Measurements from ENCODE around the gene TGIF2.

- TF ChIP-seq CTCF (IDR thresholded peaks at IDR 0.05; ENCODE audit: extremely low read depth in 1 of 2, insufficient read depth in 1 of 2, low read depth in 1 of 2, low read length in 2 of 2): no peak
- TF ChIP-seq POLR2A (IDR thresholded peaks at IDR 0.05; ENCODE audit: low read depth, low read length): no peak
- no peak for TF ChIP-seq EZH2 (IDR thresholded peaks at IDR 0.05; ENCODE audit: borderline replicate concordance, low read depth, low read length, severe bottlenecking)
These were observed 47.5 kb downstream of the TGIF2 start for GRCh38 chr20:36620917-36621316.
